ENCODE results near the gene IRF2.

DNA sequence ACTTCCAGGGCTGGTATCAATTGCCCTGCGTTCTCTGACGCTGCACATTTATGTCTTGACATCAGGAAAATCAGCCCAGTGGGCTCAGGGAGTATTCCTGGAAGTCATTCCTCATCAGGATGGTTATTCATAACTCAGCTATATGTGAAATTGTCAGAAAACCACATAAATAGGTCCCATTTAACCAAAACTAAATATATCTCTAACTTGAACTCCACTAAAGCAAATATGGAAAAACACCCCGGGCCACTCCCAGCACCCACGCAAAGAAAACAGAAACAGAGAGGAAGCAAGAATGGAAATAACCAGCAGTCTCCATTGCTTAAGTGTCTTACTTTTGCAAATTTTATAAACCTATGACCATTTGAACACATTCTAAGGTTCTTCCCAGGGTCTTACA lies 112.0 kb downstream of the IRF2 start:
- TF ChIP-seq, protein P1, sequence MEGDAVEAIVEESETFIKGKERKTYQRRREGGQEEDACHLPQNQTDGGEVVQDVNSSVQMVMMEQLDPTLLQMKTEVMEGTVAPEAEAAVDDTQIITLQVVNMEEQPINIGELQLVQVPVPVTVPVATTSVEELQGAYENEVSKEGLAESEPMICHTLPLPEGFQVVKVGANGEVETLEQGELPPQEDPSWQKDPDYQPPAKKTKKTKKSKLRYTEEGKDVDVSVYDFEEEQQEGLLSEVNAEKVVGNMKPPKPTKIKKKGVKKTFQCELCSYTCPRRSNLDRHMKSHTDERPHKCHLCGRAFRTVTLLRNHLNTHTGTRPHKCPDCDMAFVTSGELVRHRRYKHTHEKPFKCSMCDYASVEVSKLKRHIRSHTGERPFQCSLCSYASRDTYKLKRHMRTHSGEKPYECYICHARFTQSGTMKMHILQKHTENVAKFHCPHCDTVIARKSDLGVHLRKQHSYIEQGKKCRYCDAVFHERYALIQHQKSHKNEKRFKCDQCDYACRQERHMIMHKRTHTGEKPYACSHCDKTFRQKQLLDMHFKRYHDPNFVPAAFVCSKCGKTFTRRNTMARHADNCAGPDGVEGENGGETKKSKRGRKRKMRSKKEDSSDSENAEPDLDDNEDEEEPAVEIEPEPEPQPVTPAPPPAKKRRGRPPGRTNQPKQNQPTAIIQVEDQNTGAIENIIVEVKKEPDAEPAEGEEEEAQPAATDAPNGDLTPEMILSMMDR (optimal IDR thresholded peaks at IDR 0.05 in 1 of 3, IDR thresholded peaks at IDR 0.05 in 1 of 3, conservative IDR thresholded peaks at IDR 0.05 in 1 of 3; ENCODE audit: extremely low read depth in 1 of 3, insufficient read depth in 2 of 3, low read length in 3 of 3), result no peak
- no peak for TF ChIP-seq EZH2 (IDR thresholded peaks at IDR 0.05; ENCODE audit: low read length)
